Mammary epithelial cell (primary cell): ENCODE data around the gene LRRC32.

Experiments
- EZH2 ChIP-seq: IDR thresholded peaks from 2 replicates; pipeline ENCODE4 v1.6.1; 2012; ENCODE audit warnings: low read length, inconsistent platforms, borderline replicate concordance
- TF ChIP-seq, protein P1 (sequence below), 2 donors: IDR thresholded peaks in 1 of 2; conservative IDR thresholded peaks in 1 of 2; 2 replicates each; pipeline ENCODE4 v1.5.1; 2011 to 2012; ENCODE audit warnings: inconsistent platforms in 2 of 2, low read length in 2 of 2, mild to moderate bottlenecking in 2 of 2, control low read depth in 1 of 2, low read depth in 1 of 2; ENCODE audit not compliant: insufficient read depth in 1 of 2; ENCODE audit errors: extremely low read depth in 1 of 2

DNA sequence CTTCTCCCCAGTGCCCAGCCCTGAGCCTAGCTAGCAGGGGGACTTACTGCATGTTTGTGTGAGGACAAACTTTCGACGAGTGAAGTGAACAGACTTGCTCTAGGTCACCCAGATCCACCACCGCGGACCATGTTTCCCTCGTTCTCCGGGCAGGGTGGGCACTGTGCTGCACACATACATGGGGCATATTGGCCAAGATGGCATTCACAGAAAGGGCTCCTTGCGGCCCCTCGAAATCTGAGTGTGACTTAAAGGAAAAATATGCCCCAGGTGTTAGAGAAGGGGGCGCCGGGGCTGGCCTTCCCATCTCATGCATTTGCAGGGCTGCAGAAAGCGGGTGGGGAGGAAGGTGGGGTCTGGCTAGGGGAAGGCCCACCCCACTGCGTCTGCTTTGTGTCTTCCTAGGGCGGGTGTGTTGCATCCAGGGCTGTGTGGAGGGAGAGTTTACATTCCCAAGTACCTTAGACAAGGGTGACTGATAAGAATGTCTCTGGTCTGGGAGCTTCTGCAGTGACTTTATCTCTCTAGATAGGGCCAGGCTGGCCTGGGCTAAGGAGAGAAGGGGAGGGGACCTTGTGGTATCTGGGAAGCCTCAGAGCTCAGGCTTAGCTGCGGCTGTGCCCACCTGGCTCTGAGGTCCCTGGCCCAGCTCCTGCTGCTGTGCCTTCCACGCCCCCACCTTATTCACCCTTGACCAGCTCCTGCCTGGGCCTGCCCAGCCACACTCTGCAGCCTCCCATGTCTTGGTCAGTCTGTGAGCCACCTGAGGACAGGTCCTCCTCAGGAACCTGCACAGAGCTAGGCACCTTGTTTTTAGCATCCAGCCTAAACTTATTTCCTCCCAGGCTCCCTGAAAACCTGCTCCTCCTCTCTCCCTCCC lies 45.8 kb downstream of the LRRC32 start:
- TF ChIP-seq, protein P1, sequence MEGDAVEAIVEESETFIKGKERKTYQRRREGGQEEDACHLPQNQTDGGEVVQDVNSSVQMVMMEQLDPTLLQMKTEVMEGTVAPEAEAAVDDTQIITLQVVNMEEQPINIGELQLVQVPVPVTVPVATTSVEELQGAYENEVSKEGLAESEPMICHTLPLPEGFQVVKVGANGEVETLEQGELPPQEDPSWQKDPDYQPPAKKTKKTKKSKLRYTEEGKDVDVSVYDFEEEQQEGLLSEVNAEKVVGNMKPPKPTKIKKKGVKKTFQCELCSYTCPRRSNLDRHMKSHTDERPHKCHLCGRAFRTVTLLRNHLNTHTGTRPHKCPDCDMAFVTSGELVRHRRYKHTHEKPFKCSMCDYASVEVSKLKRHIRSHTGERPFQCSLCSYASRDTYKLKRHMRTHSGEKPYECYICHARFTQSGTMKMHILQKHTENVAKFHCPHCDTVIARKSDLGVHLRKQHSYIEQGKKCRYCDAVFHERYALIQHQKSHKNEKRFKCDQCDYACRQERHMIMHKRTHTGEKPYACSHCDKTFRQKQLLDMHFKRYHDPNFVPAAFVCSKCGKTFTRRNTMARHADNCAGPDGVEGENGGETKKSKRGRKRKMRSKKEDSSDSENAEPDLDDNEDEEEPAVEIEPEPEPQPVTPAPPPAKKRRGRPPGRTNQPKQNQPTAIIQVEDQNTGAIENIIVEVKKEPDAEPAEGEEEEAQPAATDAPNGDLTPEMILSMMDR (conservative IDR thresholded peaks at IDR 0.05 in 1 of 2, IDR thresholded peaks at IDR 0.05 in 1 of 2; ENCODE audit: extremely low read depth in 1 of 2, insufficient read depth in 1 of 2, low read depth in 1 of 2, low read length in 2 of 2): no peak
- TF ChIP-seq EZH2: no peak
